HG02759 (cell line): Measurements from ENCODE around the gene CROCC2.

Experiments
- ATAC-seq: cut with Tn5 transposase; IDR thresholded peaks from one replicate; pipeline ENCODE4 v1.9.1; 2021; ENCODE audit warnings: mild to moderate bottlenecking, moderate library complexity; ENCODE audit not compliant: unreplicated experiment

Gene CROCC2

DNA sequence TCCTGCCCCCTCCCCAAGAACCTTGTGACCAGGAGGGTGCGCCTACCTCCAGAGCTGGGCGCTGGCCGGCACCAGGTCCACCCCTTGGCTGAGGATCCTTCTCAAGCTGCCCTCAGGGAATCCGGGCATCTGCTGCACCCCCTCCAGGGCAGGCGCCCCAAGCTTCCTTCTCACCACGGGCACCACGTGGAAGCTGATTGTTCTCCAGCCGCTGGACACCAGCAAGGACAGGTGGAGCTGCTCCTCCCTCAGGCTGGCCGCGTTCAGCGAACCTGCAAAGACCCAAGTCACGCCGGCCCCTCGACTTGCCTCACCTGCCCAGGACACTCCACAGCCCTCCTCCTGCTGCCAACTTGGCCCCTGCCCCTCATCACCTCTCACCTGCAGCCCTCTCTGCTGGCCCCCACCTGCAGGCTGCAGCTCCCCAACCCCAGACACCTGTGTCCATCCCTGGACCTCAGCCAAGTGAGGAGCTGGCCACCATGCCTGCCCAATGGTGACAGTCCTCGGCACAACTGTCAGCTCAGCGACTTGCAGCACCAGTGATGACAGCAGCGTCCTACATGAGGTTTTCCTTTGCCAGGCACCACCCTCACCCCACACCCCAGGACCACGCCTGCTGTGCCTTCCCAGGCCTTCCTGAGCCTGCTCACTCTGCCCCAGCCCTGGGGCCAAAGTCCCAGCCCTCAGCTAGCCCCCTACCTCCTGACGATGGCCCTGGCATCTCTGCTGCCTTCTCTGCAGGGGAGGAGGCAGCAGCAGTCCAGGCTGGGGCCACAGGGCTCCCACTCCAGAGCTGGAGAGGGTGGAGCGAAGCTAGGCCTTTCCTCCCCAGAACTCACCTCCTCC lies 14.4 kb upstream of the CROCC2 start:
- ATAC-seq, result no peak

DNA sequence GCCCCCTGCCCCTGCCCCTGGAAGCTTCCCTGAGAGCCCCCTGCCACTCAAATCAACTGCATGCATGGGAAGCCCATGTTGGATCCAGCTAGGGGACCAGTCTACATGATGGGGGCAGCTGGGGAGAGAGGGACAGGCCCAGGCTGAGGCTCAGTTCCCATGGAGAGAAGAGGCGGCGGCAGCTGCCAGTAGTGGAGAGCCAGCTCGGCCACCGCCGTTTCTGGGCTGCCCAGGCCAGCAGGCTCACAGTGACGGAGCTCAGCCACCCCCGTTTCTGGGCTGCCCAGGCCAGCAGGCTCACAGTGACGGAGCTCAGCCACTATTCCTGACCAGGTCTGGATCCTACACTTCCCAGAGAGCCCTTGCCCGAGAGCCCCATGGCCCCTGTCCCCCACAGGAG lies 13.8 kb upstream of the CROCC2 start:
- no peak for ATAC-seq

DNA sequence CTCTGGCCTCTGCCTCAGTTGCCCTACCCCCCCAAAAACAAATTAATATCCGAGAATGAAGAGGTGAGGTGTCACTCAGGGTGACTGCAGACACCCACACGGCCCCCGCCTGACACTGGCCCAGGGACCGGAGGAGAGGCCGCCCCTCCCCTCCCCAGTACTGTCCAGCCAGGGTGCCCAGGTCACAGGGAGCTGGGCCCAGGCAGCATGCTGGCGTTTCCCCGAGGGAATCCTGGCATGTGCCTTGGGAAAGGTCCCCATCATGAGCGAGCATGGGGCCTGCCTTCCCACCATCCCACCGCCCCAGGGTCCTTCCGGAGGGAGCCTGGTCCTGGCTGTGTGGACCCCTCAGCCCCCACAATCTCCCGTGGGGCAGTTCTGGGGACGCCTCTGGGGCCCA lies 13.2 kb upstream of the CROCC2 start:
- no peak for ATAC-seq

DNA sequence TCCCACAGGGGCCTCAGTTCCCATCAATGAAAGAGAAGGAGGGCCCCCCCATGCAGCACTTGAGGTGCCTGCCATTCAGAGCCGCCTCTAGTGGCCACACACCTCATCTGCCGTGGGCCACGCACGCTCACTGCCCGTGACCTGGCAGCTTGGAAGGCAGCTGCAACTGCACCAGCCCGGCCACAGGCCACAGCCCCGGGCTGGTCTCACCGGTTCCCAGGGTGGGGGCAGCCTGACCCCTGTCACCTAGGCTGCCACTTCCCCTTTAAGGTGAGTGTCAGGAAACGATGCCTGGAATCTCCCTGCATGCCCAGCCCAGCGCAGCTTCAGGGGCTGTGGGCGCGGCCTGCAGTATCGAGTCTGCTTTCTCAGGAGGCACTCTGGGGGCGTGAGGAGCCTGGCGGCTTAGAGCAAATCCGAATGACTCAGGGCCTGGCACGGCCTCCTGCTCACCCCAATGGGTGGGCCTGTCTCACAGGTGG lies 12.7 kb upstream of the CROCC2 start:
- no peak for ATAC-seq

DNA sequence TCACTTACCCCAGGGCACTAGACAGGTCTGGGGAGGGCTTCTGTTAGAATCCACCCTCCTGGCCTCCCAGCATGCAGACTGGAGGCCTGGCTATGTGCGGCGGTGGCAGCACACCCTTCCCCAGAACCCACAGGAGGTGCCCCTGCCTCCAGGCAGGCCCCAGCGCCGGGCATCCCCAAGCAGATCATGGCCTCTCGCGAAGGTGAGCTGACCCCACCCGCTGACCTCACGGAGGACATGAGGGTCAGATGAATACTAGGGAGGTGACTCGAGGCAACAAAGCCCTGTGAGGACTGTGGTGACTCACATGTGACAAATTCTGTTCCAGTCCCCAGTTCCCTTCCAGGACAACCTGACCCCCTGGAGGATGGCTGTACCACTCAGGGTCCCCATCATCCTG lies 12.1 kb upstream of the CROCC2 start:
- no peak for ATAC-seq

DNA sequence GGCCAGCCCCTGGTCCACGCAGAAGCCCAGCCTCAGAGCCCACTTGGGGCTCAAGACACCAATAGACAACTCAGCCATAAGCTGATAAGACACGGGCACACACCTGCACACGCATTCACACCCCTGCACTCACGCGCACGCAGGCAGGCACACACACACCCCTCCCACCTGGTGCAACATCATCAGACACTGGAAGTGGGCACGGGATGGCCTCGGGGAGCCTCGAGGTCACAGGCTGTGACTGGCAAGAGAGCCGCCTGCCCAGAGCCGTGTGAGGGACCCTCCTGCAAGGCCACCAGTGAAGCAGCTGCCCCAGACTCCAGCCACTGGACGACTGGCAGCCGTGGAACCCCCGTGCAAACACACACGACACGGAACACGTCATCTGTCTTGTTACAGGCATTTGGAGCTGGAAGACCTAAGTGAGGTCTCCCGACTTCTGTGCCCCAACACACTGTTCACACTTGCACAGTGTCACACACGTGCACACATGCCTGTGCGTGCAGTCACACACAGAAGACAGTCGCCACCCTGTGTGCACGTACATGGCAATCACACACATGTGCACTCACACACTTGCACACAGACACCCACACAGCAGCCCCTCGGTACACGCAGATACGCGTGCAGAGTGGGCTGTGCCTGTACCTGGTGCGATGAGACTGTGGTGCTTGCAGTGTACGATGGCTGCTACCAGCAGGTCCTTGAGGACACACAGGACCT lies 11.1 kb upstream of the CROCC2 start:
- no peak for ATAC-seq

DNA sequence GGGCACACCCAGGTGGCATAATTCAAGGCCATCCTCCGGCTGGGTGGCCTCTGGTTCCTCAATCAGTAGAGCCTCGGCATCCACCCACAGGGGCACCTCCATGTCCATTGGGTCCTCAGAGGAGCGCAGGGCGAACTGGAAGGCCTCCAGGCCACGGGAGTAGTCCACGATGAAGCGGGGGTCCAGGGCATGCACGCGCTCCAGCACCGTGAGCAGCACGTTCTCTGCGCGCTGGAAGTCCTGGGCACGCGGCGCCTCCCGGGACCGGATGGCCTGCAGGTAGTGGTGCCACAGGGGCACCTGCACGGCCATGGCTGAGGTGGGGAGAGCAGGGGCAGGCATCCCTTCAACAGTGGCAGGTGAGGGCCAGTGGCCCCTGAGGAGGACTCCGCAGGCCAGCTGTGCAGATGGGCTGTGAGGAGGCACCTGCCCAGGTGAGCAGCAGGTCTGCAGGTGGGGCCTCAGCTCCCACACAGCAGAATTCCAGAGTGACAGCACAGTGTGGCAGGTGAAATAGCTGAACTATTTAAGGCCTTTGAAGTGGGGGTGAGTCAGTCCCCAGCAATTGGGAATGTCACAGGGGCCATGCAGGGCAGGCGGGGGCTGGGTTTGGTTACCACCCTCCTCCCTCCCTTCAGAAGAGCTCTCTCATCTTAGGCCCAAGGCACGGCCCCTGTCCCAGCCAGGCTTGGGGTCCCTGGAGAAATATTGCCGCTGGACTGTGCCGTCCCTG lies 10.3 kb upstream of the CROCC2 start, which contains the start of gene MAB21L4:
TSS of gene MAB21L4 (minus strand) at position 501 of the 733 bp plus-strand sequence. CDS start at position 342, 159 bp downstream.
- ATAC-seq, result no peak

DNA sequence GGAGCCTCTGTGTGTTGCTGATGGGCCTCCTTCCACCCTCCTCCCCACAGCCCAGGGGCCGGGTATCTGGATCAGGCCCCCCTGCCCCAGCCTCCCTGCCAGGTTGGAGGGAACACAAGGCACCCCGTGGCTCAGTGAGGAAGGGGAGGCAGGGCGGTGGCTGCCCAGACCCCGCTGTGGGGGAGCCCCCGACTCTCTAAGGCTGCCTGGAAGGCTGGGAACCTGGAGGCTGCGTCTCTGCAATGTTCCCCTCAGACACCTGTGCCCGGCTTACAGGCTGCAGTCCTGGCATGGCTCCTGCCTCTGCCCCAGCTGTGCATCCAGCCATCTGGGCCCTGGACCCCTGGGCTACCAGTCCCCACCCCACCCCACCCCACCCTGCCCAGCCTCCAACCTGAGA lies 9.7 kb upstream of the CROCC2 start:
- ATAC-seq, result no peak

DNA sequence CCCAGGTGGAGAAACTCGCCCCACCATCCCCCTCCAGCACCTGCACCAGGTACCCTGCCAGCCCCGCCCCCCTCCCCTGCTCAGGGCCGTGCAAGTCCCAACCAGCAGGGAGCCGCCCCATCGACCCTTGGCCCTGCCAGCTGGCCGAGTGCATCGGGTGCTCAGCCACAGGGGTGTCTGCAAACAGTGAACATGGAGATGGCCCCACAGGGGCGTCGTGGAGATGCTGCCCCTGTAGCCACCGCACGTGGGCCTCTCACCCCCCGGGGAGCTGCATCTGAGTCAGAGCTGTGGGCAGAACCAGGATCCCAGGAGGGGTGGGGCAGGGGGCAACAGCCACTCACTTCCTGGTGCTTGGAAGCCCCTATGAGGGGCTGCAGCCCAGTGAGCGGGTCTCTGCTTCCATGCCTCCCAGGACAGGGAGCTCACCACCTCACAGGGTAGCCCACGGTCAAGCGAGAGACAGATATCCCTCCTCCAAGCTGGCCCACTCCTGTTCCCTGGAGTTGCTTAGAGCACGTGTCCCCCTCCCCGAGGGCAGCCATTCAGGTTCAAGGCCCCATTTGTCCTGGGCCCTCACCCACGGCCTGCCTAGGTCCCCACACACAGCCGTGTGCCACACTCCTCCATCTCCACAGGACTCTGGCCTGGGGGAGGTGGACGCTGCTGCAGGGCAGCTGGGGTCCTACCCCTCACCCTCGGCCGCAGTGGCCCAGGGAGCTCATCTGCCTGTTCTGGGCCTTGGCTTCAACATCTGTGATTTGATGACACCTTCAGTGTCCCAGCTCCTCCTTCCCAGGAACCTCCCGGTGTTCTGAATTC lies 9.1 kb upstream of the CROCC2 start:
- no peak for ATAC-seq

DNA sequence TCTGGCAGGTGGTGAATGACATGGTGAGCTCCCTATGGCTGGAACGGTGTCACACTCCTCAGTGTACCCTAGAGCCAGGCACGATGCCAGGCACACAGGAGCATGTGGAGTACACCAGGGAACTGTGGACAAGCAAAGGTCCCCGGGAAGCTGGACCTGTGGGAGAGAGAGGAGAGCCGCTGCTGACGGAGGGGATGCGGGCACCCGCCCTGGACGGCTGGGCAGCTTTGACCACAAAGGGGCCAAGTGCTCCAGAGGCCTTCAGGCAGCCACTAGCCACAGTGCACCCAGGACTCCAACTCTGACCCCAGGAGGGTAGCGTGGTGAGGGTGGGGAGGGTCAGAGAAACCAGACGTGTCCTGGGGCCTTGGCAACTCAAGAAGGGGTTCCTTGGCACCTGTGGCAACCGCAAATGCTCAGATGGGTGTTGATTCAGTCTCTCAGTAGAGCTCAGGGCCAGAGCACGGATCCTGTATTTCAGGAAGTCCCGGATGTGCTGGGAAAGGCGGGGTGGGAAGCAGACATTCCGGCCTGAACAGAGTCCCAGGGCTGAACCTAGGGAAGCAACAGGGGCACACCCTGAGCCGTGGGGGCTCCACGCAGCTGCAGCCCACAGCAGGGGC lies 7.9 kb upstream of the CROCC2 start:
- ATAC-seq, result no peak

DNA sequence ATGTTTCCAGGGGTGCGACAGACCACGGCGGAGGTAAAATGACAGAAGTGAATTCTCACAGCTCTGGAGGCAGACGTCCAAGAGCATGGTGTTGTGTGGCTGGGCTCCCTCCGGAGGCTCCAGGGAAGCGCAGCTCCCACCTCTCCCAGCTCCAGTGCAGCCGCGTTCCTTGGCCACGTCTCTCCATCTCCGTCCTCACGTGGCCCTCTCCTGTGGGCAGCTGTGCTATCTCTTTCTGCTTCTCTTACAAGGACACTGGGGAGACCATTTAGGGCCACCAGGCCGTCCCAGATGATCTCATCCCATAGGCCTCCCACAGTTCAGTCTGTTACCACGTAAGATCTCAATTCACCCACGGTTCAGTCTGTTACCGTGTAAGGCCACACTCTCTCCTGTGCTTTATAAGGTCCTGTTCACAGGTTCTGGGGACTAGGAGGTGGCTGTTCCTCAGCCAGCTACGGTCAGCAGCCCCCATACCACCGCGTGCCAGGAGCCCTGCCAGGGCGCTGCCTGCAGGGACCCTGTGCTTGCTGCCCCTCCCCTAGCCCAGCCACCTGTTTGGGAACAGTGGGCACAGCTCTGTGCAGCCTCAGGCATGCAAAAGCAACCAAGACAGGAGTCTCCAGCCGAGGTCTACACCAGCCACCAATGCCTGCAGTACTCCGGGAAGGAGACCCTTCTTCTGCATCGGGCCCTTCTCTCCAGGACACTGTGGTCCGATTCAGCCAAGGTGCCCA lies 7.2 kb upstream of the CROCC2 start:
- no peak for ATAC-seq

DNA sequence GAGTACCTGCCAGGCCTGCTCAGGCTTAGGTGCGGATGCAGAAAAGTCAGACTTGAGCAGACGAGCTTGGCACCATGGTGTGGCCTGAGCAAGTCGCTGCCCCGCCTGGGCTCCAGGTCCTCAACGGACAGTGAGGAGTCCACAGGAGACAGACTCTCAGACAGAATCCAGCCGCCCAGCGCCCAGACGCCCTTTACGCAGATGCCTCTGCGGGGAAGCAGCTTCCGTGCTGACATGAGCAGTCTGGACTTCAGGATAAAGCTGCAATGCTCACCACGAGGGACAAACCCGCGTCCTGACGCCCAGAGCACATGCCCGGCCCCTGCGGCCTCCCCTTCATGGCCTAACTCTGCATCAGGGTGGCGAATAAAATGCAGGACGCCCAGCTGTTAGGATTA lies 6.7 kb upstream of the CROCC2 start:
- no peak for ATAC-seq

DNA sequence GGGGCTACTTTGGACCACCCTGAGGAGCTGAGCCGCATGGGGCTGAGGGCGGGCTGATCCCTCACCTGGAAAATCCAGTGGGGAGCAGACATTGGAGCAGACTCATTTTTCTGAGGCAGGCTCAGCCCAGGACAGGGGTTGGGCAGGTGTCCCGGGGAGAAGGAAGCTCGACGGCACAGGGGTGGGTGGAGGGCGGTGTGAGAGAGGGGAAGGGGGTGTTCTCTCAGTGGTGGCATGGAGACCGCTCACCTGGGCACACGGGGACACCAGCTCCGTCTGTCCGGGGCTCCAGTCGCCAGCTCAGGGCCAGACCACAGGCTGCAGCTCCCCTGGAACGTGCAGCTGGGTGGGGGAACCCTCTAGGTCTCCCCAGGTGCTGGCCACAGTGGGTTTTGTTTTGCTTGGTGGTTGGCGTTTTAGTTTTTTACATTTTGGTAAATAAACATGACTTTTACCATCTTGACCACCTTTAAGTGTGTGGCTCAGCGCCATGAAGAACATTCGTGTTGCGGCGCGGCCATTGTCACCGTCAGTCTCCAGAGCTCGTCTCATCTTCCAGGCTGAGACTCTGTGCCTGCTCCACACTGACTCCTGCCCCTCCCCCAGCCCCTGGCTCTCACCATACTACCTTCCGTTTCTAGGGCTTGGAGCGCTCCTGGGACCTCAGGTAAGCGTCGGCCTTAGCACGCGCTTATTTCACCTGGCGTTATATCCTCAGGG lies 5.8 kb upstream of the CROCC2 start:
- ATAC-seq, result no peak

DNA sequence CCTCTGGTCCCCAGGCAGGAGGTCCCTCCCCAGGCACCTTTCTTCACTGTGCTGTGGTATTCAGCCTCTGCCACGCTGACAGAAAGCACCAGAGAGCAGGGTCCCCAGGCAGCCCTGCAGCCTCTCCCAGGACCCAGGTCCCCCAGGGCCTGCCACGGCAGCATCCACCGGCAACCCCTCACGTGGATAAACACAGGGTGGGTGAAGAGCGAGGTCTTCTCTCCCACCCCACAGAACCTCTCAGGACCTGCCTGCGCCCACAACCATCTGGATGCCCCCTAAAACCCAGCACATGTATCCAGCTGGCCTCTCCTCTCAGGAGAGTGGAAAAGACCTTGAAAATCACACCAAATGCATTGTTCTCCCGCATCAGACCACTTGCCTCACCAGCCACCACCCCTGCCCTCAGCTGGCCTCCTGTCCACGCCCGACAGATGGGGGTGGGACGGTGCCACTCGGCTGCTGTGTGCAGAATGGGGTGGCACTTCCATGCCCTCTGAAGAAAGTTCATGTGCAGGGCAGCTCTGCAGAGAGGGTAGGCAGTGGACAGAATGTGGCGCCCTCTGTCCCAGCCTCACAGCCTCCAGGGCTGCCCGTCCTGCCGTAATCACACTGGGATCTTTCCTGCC lies 4.0 kb upstream of the CROCC2 start:
- ATAC-seq, result no peak

DNA sequence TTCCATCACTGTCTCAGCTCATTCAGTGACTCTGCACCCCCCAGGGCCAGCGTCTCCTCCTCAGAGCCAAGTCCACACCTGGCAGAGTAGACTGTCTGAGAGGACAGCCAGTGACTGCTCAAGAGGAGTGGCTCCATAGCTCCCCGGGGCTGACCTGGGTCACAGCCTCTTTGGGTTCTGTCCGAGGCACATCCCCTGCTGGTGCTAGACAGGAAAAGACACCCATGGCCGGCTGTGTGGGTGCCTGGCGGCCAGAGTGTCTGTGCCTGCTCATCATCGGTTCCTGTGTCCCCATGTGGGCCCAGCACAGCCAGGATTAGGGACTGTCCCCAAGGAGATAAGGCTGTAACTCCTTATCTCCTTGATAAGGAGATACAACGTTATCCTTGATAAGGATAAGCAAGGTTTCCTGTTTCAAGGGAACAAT lies 3.5 kb upstream of the CROCC2 start:
- ATAC-seq, result no peak

DNA sequence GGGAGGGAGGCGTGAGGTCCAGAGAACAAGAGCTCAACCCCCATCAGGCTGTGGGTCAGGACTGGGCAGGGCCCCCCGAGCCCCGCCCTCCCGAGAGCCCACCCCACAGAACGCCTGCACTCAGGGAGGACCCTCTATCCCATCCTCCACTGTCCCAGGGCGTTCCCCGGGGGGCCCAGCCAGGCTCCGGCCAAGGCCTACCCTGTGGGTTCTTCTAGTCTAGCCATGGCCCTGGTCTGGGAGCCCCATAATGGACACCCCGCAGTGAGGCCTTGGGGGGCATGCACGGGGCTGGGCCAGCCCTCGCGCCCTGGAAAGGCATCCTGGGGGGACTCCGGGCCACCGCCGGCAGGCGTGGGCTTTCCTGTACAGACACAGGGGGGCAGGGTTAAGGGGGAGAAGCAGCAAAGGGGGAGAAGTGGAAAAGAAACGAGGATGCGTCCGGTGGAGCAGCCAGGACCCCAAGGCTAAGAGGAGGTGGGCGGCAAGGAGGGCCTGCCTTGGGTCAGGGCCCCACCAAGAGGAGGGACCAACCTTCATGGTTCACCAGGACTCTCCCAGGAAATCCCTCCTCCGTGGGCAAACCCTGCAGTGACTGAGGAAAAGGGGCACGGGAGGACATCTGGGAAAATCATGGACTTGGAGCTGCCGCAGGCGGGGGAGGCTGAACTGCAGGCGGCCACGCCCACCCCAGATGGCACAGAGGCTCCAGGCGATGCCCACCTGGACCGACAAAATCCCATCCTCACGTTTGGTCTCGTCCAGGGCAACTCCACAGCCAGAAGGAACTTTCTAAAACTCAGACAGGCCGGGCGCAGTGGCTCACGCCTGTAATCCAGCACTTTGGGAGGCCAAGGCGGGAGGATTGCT lies 2.7 kb upstream of the CROCC2 start:
- ATAC-seq, result no peak
